PC-9 (cell line): Measurements from ENCODE around the gene GPR25. TPM values are rescaled to one million over a fixed set of nuclear protein-coding genes. Genes with fewer than 3 reads are reported as not detected.

Experiments
- BruUV-seq: library from RNA; stranded (reverse); fragments of 400-500 nt; replicated peaks from 2 replicates; lab custom pipeline; 2021; lab: Mats Ljungman, UMichigan
- CTCF ChIA-PET: fragments of 300-600 bp; sonication (Branson Sonifier 250); formaldehyde crosslinking; loops from one replicate; lab custom pipeline; 2022; ENCODE audit warnings: antibody characterized with exemption; lab: Charles Lee
- POLR2A ChIA-PET: fragments of 300-600 bp; sonication (Branson Sonifier 250); formaldehyde crosslinking; loops from one replicate; lab custom pipeline; 2022; ENCODE audit warnings: antibody characterized with exemption; ENCODE audit not compliant: unreplicated experiment; lab: Charles Lee
- DNase-seq, 2 experiments: peaks; one replicate each; pipeline versions ENCODE4 v3.0.0 to v3.0.0-alpha.2; 2015 to 2022; ENCODE audit warnings: mixed read lengths in 1 of 2
- H2AFZ ChIP-seq: fragments of 200-600 bp; sonication (generic); 2 replicates; pipeline ENCODE4 v1.8.1; 2017; ENCODE audit warnings: antibody characterized with exemption
- H3F3A ChIP-seq: fragments of 200-600 bp; sonication (generic); 2 replicates; pipeline ENCODE4 v1.8.1; 2017; ENCODE audit warnings: antibody characterized with exemption, mild to moderate bottlenecking, low read depth; ENCODE audit not compliant: insufficient read depth
- H3K27ac ChIP-seq: fragments of 200-600 bp; sonication (generic); 2 replicates; pipeline ENCODE4 v1.6.1; 2016; ENCODE audit warnings: mixed run types
- H3K27me3 ChIP-seq: fragments of 200-600 bp; sonication (generic); 2 replicates; pipeline ENCODE4 v1.6.1; 2016; ENCODE audit warnings: low read depth, mixed run types; ENCODE audit not compliant: insufficient read depth
- H3K36me3 ChIP-seq: fragments of 200-600 bp; sonication (generic); 2 replicates; pipeline ENCODE4 v1.6.1; 2016; ENCODE audit warnings: low read depth, mixed run types
- H3K4me1 ChIP-seq: fragments of 200-600 bp; sonication (generic); replicated peaks from 2 replicates; pipeline ENCODE4 v1.6.1; 2016; ENCODE audit warnings: mixed run types; ENCODE audit not compliant: insufficient read depth
- H3K4me2 ChIP-seq: fragments of 200-600 bp; sonication (generic); 2 replicates; pipeline ENCODE4 v1.6.1; 2017; ENCODE audit warnings: mixed run types
- H3K4me3 ChIP-seq: fragments of 200-600 bp; sonication (generic); 2 replicates; pipeline ENCODE4 v1.6.1; 2016; ENCODE audit warnings: mixed run types
- H3K79me2 ChIP-seq: fragments of 200-600 bp; sonication (generic); 2 replicates; pipeline ENCODE4 v1.6.1; 2017; ENCODE audit warnings: low read depth, mixed run types
- H3K9me2 ChIP-seq: fragments of 200-600 bp; sonication (generic); 2 replicates; pipeline ENCODE4 v1.8.1; 2017; ENCODE audit warnings: mild to moderate bottlenecking; ENCODE audit not compliant: insufficient read depth
- H3K9me3 ChIP-seq: fragments of 200-600 bp; sonication (generic); 2 replicates; pipeline ENCODE4 v1.8.1; 2016; ENCODE audit warnings: low read depth; ENCODE audit not compliant: insufficient read depth
- H4K20me1 ChIP-seq: fragments of 200-600 bp; sonication (generic); 2 replicates; pipeline ENCODE4 v1.8.1; 2017; ENCODE audit not compliant: insufficient read depth
- EZH2 ChIP-seq: fragments of 200-600 bp; sonication (generic); IDR thresholded peaks from 2 replicates; pipeline ENCODE4 v1.8.0; 2017; ENCODE audit warnings: antibody characterized with exemption, low read depth
- intact Hi-C: fragments of 100-400 bp; cut with micrococcal nuclease; formaldehyde crosslinking; loops from one replicate; pipeline ENCODE4 v1.10.0; 2022; ENCODE audit not compliant: unreplicated experiment
- total RNA-seq: library from RNA; stranded (reverse); gene quantifications from 2 replicates; pipeline ENCODE4 v1.2.3, GENCODE V29; 2021
- TF ChIP-seq, protein P1 (sequence below): fragments of 200-600 bp; sonication (generic); conservative IDR thresholded peaks from 2 replicates; pipeline ENCODE4 v1.6.1; 2017; ENCODE audit warnings: mixed run types, antibody characterized with exemption, mild to moderate bottlenecking, moderate library complexity

GPR25 gene
- total RNA-seq, 1 experiment from 2014 or later, result not detected

DNA sequence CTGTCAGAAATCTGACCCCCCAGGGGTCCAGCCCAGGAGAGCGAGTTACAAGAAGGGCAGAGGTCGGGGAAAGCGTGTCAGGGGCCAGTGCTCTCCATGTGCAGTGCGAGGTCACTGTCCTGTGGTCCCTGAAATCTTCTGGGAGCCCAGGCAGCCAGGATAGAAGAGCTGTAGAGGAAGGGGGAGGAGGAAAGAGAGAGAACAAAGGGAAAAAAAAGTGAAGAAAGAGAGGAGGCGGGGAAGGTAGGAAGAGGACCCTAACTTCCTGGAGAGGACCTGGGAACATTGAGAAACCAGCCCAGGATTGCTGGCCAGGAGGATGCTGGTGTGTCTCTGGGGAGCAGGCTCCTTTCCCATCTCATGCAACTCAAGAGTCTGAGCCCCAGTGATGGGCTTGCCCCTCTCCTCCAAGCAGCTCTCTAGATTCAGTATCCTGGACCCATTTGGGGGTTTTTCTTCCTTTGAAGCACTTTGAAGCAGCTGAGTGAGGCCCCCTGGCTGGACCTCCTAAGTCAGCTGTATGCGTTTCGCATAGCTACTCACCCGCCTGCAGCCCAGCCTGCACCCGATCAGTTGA lies 15.1 kb downstream of the GPR25 start:
- Histone ChIP-seq H2AFZ (no peak overlapping the region), H3K27ac (no peak overlapping the region), H3K4me2 (peak overlapping the region; percentile 40), H3K27me3 (no peaks in the 10 kb centered on the region), H3K79me2 (no peaks in the 10 kb centered on the region), H3K4me3 (no peak overlapping the region), H3K4me1 (peaks cover 48% of the 10 kb centered on the region), H3F3A (peaks cover 12% of the 10 kb centered on the region), H3K9me3 (no peaks in the 10 kb centered on the region), H3K9me2 (no peaks in the 10 kb centered on the region), H4K20me1 (no peaks in the 10 kb centered on the region), H3K36me3 (no peaks in the 10 kb centered on the region)
- intact Hi-C loops, result no loop called here
- TF ChIP-seq EZH2, result no peak
- TF ChIP-seq, protein P1, sequence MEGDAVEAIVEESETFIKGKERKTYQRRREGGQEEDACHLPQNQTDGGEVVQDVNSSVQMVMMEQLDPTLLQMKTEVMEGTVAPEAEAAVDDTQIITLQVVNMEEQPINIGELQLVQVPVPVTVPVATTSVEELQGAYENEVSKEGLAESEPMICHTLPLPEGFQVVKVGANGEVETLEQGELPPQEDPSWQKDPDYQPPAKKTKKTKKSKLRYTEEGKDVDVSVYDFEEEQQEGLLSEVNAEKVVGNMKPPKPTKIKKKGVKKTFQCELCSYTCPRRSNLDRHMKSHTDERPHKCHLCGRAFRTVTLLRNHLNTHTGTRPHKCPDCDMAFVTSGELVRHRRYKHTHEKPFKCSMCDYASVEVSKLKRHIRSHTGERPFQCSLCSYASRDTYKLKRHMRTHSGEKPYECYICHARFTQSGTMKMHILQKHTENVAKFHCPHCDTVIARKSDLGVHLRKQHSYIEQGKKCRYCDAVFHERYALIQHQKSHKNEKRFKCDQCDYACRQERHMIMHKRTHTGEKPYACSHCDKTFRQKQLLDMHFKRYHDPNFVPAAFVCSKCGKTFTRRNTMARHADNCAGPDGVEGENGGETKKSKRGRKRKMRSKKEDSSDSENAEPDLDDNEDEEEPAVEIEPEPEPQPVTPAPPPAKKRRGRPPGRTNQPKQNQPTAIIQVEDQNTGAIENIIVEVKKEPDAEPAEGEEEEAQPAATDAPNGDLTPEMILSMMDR, result no peak
- DNase-seq, result no peak
- BruUV-seq, result no TSS peak
- ChIA-PET POLR2A (no interaction called here), CTCF (interaction anchor here (0.6 kb wide), 1 partner anchor 182 kb away, joined by 3 read pairs; no protein-coding TSS in a partner anchor)

DNA sequence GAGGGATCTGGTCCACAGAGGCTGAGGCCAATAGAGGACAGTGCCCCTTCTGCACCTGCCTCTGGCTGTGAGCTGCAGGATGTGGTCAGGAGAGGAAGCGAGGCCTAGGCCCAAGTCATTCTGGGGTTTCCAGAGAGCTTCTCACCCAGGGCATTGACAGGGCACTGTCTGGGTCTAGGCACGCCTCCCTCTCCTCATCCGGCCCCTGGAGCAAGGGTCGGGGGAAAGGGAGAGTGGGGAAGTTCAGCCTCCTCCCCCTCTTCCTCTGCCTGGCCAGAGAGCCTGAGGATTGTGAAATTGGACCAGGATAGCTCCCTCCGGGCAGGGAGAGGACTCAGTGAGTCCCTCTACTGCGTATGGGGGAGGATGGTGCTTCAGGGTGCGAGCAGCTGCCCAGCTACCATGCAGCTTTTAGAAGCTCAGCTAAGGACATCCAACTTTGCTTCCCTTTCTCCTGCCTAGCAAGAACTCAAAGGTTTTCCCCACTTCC lies 15.6 kb downstream of the GPR25 start:
- H3K27me3 ChIP-seq, result no peaks in the 10 kb centered on the region
- ChIA-PET POLR2A (no interaction called here), CTCF (interaction anchor here (0.6 kb wide), 1 partner anchor 181 kb away, joined by 3 read pairs; no protein-coding TSS in a partner anchor)
- DNase-seq, result peak in 1 of 2 experiments; percentile 58
- BruUV-seq, result no TSS peak
- H3K9me3 ChIP-seq, result no peaks in the 10 kb centered on the region
- no peaks in the 10 kb centered on the region for H3K36me3 ChIP-seq
- H3K4me1 ChIP-seq, result peaks cover 53% of the 10 kb centered on the region
- H3K4me3 ChIP-seq, result no peak overlapping the region
- TF ChIP-seq, protein P1, result no peak
- no peak for TF ChIP-seq EZH2
- H3K79me2 ChIP-seq, result no peaks in the 10 kb centered on the region
- no peak overlapping the region for H2AFZ ChIP-seq
- no peak overlapping the region for H3K27ac ChIP-seq
- H3F3A ChIP-seq, result peaks cover 17% of the 10 kb centered on the region
- peak overlapping the region; percentile 40 for H3K4me2 ChIP-seq
- no peaks in the 10 kb centered on the region for H3K9me2 ChIP-seq
- intact Hi-C loops, result no loop called here
- H4K20me1 ChIP-seq, result no peaks in the 10 kb centered on the region

GRCh38 chr1:200889571-200889970 lies 16.8 kb downstream of the GPR25 start:
- no peak for TF ChIP-seq EZH2
- TF ChIP-seq, protein P1, result no peak
- no peaks in the 10 kb centered on the region for H3K9me3 ChIP-seq
- ChIA-PET CTCF (no interaction called here), POLR2A (no interaction called here)
- no peak overlapping the region for H3K27ac ChIP-seq
- H3K79me2 ChIP-seq, result peaks cover 6% of the 10 kb centered on the region; the same call in 1 of the 2 replicates
- intact Hi-C loops, result no loop called here
- no peaks in the 10 kb centered on the region for H3K36me3 ChIP-seq
- no peak overlapping the region; the same call in 1 of the 2 replicates for H3K4me2 ChIP-seq
- BruUV-seq, result no TSS peak
- no peak overlapping the region for H3K4me3 ChIP-seq
- H3F3A ChIP-seq, result peaks cover 26% of the 10 kb centered on the region
- H3K9me2 ChIP-seq, result no peaks in the 10 kb centered on the region
- H3K4me1 ChIP-seq, result peaks cover 65% of the 10 kb centered on the region
- no peaks in the 10 kb centered on the region for H4K20me1 ChIP-seq
- DNase-seq, result no peak
- no peak overlapping the region for H2AFZ ChIP-seq
- H3K27me3 ChIP-seq, result no peaks in the 10 kb centered on the region
